Measurements from ENCODE around the gene CD59.

- TF ChIP-seq CTCF (IDR thresholded peaks at IDR 0.05 in 8 of 11, conservative IDR thresholded peaks at IDR 0.05 in 3 of 11) (no peak), POLR2AphosphoS5 (IDR thresholded peaks at IDR 0.05) (no peak), POLR2A (IDR thresholded peaks at IDR 0.05) (no peak)
These were observed 72.1 kb downstream of the CD59 start for GRCh38 chr11:33664166-33664565.
